ENCODE data around the gene TMEM132C. TPM values are rescaled to one million over a fixed set of nuclear protein-coding genes. Genes with fewer than 3 reads are reported as not detected.

Gene TMEM132C
- total RNA-seq, 1 experiment from 2014 or later: not detected

- TF ChIP-seq ZNF423 (CRISPR knock-in tag; IDR thresholded peaks at IDR 0.05): no peak
- TF ChIP-seq, protein P1, sequence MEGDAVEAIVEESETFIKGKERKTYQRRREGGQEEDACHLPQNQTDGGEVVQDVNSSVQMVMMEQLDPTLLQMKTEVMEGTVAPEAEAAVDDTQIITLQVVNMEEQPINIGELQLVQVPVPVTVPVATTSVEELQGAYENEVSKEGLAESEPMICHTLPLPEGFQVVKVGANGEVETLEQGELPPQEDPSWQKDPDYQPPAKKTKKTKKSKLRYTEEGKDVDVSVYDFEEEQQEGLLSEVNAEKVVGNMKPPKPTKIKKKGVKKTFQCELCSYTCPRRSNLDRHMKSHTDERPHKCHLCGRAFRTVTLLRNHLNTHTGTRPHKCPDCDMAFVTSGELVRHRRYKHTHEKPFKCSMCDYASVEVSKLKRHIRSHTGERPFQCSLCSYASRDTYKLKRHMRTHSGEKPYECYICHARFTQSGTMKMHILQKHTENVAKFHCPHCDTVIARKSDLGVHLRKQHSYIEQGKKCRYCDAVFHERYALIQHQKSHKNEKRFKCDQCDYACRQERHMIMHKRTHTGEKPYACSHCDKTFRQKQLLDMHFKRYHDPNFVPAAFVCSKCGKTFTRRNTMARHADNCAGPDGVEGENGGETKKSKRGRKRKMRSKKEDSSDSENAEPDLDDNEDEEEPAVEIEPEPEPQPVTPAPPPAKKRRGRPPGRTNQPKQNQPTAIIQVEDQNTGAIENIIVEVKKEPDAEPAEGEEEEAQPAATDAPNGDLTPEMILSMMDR (IDR thresholded peaks at IDR 0.05): no peak
- TF ChIP-seq, protein P2, sequence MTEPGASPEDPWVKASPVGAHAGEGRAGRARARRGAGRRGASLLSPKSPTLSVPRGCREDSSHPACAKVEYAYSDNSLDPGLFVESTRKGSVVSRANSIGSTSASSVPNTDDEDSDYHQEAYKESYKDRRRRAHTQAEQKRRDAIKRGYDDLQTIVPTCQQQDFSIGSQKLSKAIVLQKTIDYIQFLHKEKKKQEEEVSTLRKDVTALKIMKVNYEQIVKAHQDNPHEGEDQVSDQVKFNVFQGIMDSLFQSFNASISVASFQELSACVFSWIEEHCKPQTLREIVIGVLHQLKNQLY (CRISPR knock-in tag; IDR thresholded peaks at IDR 0.05): no peak
Observed at GRCh38 chr12:128423205-128423604, 156.2 kb downstream of the TMEM132C start (continued).

DNA sequence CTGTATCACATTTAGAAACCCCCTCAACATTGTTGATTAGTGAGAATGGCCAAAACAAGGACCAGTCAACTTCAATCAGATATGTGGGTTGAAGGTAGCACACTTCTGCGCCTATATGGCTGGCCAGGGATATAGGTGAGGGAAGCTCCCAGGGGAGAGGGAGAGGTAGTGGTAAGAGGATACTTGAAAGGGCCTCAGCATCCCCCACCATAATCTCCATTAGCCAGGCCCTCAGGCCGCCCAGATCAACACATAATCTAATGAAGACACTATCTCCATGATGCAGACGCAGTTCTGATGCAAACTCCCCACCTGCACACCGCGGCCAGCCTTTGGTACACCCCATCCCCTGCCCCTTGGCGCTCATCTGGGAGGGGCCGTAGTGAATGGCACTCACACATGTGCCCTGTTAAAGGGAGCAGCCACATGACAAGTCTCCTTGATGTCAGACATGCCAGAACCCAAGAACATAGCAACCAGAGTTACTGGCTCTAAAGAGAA lies 158.0 kb downstream of the TMEM132C start:
- Mint-ChIP-seq H3K9me3 (peaks cover 81% of the 10 kb centered on the region), H3K36me3 (peaks cover 79% of the 10 kb centered on the region), H3K4me1 (no peaks in the 10 kb centered on the region), H3K27me3 (ENCODE audit: low read depth) (peaks cover 8% of the 10 kb centered on the region; the same call in 1 of the 2 replicates), H3K27ac (no peak overlapping the region), H3K4me3 (no peak overlapping the region)
- ATAC-seq (no peak), DNase-seq (ENCODE audit: low spot score) (no peak)
- TF ChIP-seq ZNF232 (CRISPR knock-in tag; IDR thresholded peaks at IDR 0.05) (no peak), FOXP1 (CRISPR knock-in tag; IDR thresholded peaks at IDR 0.05; ENCODE audit: borderline replicate concordance) (no peak), FOXJ3 (CRISPR knock-in tag; IDR thresholded peaks at IDR 0.05; ENCODE audit: borderline replicate concordance) (no peak), ZNF416 (CRISPR knock-in tag; IDR thresholded peaks at IDR 0.05) (no peak), ZNF121 (CRISPR knock-in tag; IDR thresholded peaks at IDR 0.05) (no peak), NR3C1 (CRISPR knock-in tag; conservative IDR thresholded peaks at IDR 0.05; ENCODE audit: low read depth) (no peak), ATF2 (CRISPR knock-in tag; IDR thresholded peaks at IDR 0.05; ENCODE audit: borderline replicate concordance, low read depth) (no peak), ZSCAN18 (CRISPR knock-in tag; IDR thresholded peaks at IDR 0.05) (no peak), ZNF263 (CRISPR knock-in tag; IDR thresholded peaks at IDR 0.05; ENCODE audit: low read depth) (no peak), EMX1 (CRISPR knock-in tag; IDR thresholded peaks at IDR 0.05) (no peak), ZNF317 (CRISPR knock-in tag; IDR thresholded peaks at IDR 0.05; ENCODE audit: borderline replicate concordance, low read depth) (no peak), TEAD4 (CRISPR knock-in tag; IDR thresholded peaks at IDR 0.05) (no peak), JUN (CRISPR knock-in tag; IDR thresholded peaks at IDR 0.05) (no peak)
- TF ChIP-seq, protein P1 (IDR thresholded peaks at IDR 0.05): no peak
- TF ChIP-seq, protein P3, sequence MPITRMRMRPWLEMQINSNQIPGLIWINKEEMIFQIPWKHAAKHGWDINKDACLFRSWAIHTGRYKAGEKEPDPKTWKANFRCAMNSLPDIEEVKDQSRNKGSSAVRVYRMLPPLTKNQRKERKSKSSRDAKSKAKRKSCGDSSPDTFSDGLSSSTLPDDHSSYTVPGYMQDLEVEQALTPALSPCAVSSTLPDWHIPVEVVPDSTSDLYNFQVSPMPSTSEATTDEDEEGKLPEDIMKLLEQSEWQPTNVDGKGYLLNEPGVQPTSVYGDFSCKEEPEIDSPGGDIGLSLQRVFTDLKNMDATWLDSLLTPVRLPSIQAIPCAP (CRISPR knock-in tag; IDR thresholded peaks at IDR 0.05): no peak
- TF ChIP-seq, protein P4, sequence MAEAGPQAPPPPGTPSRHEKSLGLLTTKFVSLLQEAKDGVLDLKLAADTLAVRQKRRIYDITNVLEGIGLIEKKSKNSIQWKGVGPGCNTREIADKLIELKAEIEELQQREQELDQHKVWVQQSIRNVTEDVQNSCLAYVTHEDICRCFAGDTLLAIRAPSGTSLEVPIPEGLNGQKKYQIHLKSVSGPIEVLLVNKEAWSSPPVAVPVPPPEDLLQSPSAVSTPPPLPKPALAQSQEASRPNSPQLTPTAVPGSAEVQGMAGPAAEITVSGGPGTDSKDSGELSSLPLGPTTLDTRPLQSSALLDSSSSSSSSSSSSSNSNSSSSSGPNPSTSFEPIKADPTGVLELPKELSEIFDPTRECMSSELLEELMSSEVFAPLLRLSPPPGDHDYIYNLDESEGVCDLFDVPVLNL (CRISPR knock-in tag; IDR thresholded peaks at IDR 0.05; ENCODE audit: borderline replicate concordance, low read depth): no peak
- TF ChIP-seq, protein P5, sequence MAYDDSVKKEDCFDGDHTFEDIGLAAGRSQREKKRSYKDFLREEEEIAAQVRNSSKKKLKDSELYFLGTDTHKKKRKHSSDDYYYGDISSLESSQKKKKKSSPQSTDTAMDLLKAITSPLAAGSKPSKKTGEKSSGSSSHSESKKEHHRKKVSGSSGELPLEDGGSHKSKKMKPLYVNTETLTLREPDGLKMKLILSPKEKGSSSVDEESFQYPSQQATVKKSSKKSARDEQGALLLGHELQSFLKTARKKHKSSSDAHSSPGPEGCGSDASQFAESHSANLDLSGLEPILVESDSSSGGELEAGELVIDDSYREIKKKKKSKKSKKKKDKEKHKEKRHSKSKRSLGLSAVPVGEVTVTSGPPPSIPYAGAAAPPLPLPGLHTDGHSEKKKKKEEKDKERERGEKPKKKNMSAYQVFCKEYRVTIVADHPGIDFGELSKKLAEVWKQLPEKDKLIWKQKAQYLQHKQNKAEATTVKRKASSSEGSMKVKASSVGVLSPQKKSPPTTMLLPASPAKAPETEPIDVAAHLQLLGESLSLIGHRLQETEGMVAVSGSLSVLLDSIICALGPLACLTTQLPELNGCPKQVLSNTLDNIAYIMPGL (CRISPR knock-in tag; IDR thresholded peaks at IDR 0.05): no peak
- TF ChIP-seq, protein P6, sequence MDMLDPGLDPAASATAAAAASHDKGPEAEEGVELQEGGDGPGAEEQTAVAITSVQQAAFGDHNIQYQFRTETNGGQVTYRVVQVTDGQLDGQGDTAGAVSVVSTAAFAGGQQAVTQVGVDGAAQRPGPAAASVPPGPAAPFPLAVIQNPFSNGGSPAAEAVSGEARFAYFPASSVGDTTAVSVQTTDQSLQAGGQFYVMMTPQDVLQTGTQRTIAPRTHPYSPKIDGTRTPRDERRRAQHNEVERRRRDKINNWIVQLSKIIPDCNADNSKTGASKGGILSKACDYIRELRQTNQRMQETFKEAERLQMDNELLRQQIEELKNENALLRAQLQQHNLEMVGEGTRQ (CRISPR knock-in tag; IDR thresholded peaks at IDR 0.05): no peak
- CTCF ChIA-PET: no interaction called here
- POLR2A ChIA-PET: no interaction called here

Data from WTC11 (cell line).